Measurements from ENCODE around the gene KCNJ9. TPM values are rescaled to one million over a fixed set of nuclear protein-coding genes. Genes with fewer than 3 reads are reported as not detected.

KCNJ9 gene
- total RNA-seq, 1 donor from 2014 or later: not detected

GRCh38 chr1:160082487-160082886 is 1.1 kb downstream of the KCNJ9 start:
- DNase-seq (ENCODE audit: low read depth): no peak
- TF ChIP-seq CTCF (conservative IDR thresholded peaks at IDR 0.05; ENCODE audit: low read depth, low read length): no peak
- no peak overlapping the region for H3K4me3 ChIP-seq (ENCODE audit: low read depth, low read length)

- DNase-seq (ENCODE audit: low read depth): no peak
- no peak for TF ChIP-seq CTCF (conservative IDR thresholded peaks at IDR 0.05; ENCODE audit: low read depth, low read length)
Measured at GRCh38 chr1:160082926-160083325, 1.6 kb downstream of the KCNJ9 start.

GRCh38 chr1:160083968-160084770 is 2.8 kb downstream of the KCNJ9 start:
- TF ChIP-seq CTCF (conservative IDR thresholded peaks at IDR 0.05; ENCODE audit: low read depth, low read length): peak; percentile 67
- peak overlapping the region; percentile 47 for H3K4me3 ChIP-seq (ENCODE audit: low read depth, low read length)

More at GRCh38 chr1:160082926-160083325, 1.6 kb downstream of the KCNJ9 start:
- H3K4me3 ChIP-seq (ENCODE audit: low read depth, low read length): no peak overlapping the region

GRCh38 chr1:160084771-160085321 is 3.5 kb downstream of the KCNJ9 start:
- TF ChIP-seq CTCF (conservative IDR thresholded peaks at IDR 0.05; ENCODE audit: low read depth, low read length): no peak
- H3K4me3 ChIP-seq (ENCODE audit: low read depth, low read length): no peak overlapping the region
- DNase-seq (ENCODE audit: low read depth): no peak

More at GRCh38 chr1:160083968-160084770, 2.8 kb downstream of the KCNJ9 start:
- DNase-seq (ENCODE audit: low read depth): no peak

GRCh38 chr1:160085686-160086455 is 4.5 kb downstream of the KCNJ9 start:
- no peak for DNase-seq (ENCODE audit: low read depth)
- peak; percentile 85 for TF ChIP-seq CTCF (conservative IDR thresholded peaks at IDR 0.05; ENCODE audit: low read depth, low read length)
- no peak overlapping the region for H3K4me3 ChIP-seq (ENCODE audit: low read depth, low read length)

- H3K4me3 ChIP-seq (ENCODE audit: low read depth, low read length): no peak overlapping the region
- no peak for TF ChIP-seq CTCF (conservative IDR thresholded peaks at IDR 0.05; ENCODE audit: low read depth, low read length)
- no peak for DNase-seq (ENCODE audit: low read depth)
Measured at GRCh38 chr1:160086456-160086892, 5.1 kb downstream of the KCNJ9 start.

Measured in epithelial cell of proximal tubule (primary cell).